Measurements from ENCODE around the gene TEX14. TPM values are rescaled to one million over a fixed set of nuclear protein-coding genes. Genes with fewer than 3 reads are reported as not detected.

The TEX14 gene
- total and polyA plus RNA-seq, 8 donors = 0.03 to 0.59 (median 0.20) TPM

- H3K9me3 ChIP-seq = no peaks in the 10 kb centered on the region
- no peak for TF ChIP-seq CTCF (IDR thresholded peaks at IDR 0.05)
- H3K27ac ChIP-seq = peak overlapping the region; percentile 93 to 100 (median 96)
- intact Hi-C loops (cut with DNase I) = no loop called here
- H3K4me3 ChIP-seq = peak overlapping the region; percentile 47 to 76 (median 62)
- FAIRE-seq = no peak
- H3K4me1 ChIP-seq = peaks cover 0 to 16% (median 16%) of the 10 kb centered on the region in 3 donors
- DNase-seq = peak in 1 of 6 donors; percentile 90
- no peaks in the 10 kb centered on the region for H3K36me3 ChIP-seq
- 0% methylated on average over 19 to 27 of the region's 27 CpGs for WGBS, 2 donors
- H3K27me3 ChIP-seq = no peaks in the 10 kb centered on the region
- ATAC-seq = peak; percentile 45 to 64 (median 62)
These were observed 174.4 kb downstream of the TEX14 start for GRCh38 chr17:58517378-58517927.

GRCh38 chr17:58516644-58517377 lies 175.0 kb downstream of the TEX14 start:
- no peak for TF ChIP-seq CTCF (IDR thresholded peaks at IDR 0.05)
- DNase-seq (no peak), FAIRE-seq (no peak), ATAC-seq (no peak)
- H3K27me3 ChIP-seq = no peaks in the 10 kb centered on the region
- H3K9me3 ChIP-seq = no peaks in the 10 kb centered on the region
- H3K4me1 ChIP-seq = peaks cover 0 to 16% (median 16%) of the 10 kb centered on the region in 3 donors
- no peaks in the 10 kb centered on the region for H3K36me3 ChIP-seq
- peak overlapping the region; percentile 93 to 100 (median 96) for H3K27ac ChIP-seq
- intact Hi-C loops (cut with DNase I) = no loop called here
- 25 to 26% methylated on average over 2 of the region's 2 CpGs for WGBS, 2 donors
- H3K4me3 ChIP-seq = peak overlapping the region; percentile 47 to 76 (median 62)

- no peaks in the 10 kb centered on the region for H3K27me3 ChIP-seq
- no peak for DNase-seq
- peak overlapping the region in 2 of 4 donors; percentile 51 to 60 for H3K27ac ChIP-seq
- H3K9me3 ChIP-seq = no peaks in the 10 kb centered on the region
- ATAC-seq = no peak
- no peak for TF ChIP-seq CTCF (IDR thresholded peaks at IDR 0.05)
- H3K4me1 ChIP-seq = peaks cover 0 to 16% (median 16%) of the 10 kb centered on the region in 3 donors
- H3K4me3 ChIP-seq = no peak overlapping the region
- intact Hi-C loops (cut with DNase I) = no loop called here
- WGBS, 2 donors = 61 to 62% methylated on average over 2 of the region's 2 CpGs
- peaks cover 0 to 14% (median 0%) of the 10 kb centered on the region in 3 donors for H3K36me3 ChIP-seq
- FAIRE-seq = no peak
These were observed 176.6 kb downstream of the TEX14 start for GRCh38 chr17:58515286-58515685.

- TF ChIP-seq CTCF (IDR thresholded peaks at IDR 0.05) = no peak
- Histone ChIP-seq H3K27me3 (no peaks in the 10 kb centered on the region), H3K36me3 (peaks cover 0 to 16% (median under 1%) of the 10 kb centered on the region in 3 donors), H3K4me1 (peaks cover 0 to 16% (median 16%) of the 10 kb centered on the region in 3 donors), H3K27ac (peak overlapping the region; percentile 17 to 60 (median 38)), H3K9me3 (no peaks in the 10 kb centered on the region), H3K4me3 (peak overlapping the region in 3 of 4 donors; percentile 66 to 82 (median 71))
- WGBS, 2 donors = 26 to 39% methylated on average over 9 to 11 of the region's 11 CpGs
- intact Hi-C loops (cut with DNase I) = no loop called here
- no peak for FAIRE-seq
- no peak for DNase-seq
- ATAC-seq = no peak
These were observed 177.1 kb downstream of the TEX14 start for GRCh38 chr17:58514770-58515157.

All from pancreas (tissue), 10 donors.